Aorta (tissue), 5 donors: ENCODE measurements around the gene TRABD. TPM values are rescaled to one million over a fixed set of nuclear protein-coding genes. Genes with fewer than 3 reads are reported as not detected.
"Not testable (repeated sequence)": the region's sequence is repeated elsewhere in the genome, so short reads cannot be mapped to it uniquely, and the experiment has no call there.

Source experiments
- ATAC-seq: fragments of 200-7000 bp; cut with Tn5 transposase; one replicate; pipeline ENCODE4 v1.9.1; 2022; ENCODE audit warnings: moderate library complexity; ENCODE audit not compliant: low FRiP score
- DNase-seq, 2 donors: peaks; one replicate each; pipeline ENCODE4 v3.0.0-alpha.2; 2020
- H3K27ac ChIP-seq, 2 donors: one replicate each; pipeline ENCODE4 v1.5.1; 2013; ENCODE audit warnings: low read length in 2 of 2, mild to moderate bottlenecking in 2 of 2, moderate library complexity in 2 of 2, control low read depth in 1 of 2, inconsistent platforms in 1 of 2, low read depth in 1 of 2
- H3K27me3 ChIP-seq, 2 donors: one replicate each; pipeline ENCODE4 v1.6.1; 2013; ENCODE audit warnings: control low read depth in 1 of 2, low read length in 1 of 2, mild to moderate bottlenecking in 1 of 2, moderate library complexity in 1 of 2; ENCODE audit not compliant: insufficient read depth in 2 of 2, control insufficient read depth in 1 of 2
- H3K36me3 ChIP-seq, 2 donors: one replicate each; pipeline ENCODE4 v1.6.1; 2013; ENCODE audit warnings: control low read depth in 1 of 2, low read length in 1 of 2, mild to moderate bottlenecking in 1 of 2; ENCODE audit not compliant: insufficient read depth in 2 of 2, control insufficient read depth in 1 of 2
- H3K4me1 ChIP-seq, 2 donors: one replicate each; pipeline ENCODE4 v1.6.1; 2013; ENCODE audit warnings: low read length in 2 of 2, control low read depth in 1 of 2, mild to moderate bottlenecking in 1 of 2, moderate library complexity in 1 of 2; ENCODE audit not compliant: insufficient read depth in 2 of 2, control insufficient read depth in 1 of 2
- H3K4me3 ChIP-seq, 2 donors: one replicate each; pipeline ENCODE4 v1.5.1; 2013; ENCODE audit warnings: low read length in 2 of 2, control low read depth in 1 of 2, mild to moderate bottlenecking in 1 of 2
- H3K9me3 ChIP-seq: one replicate; pipeline ENCODE4 v1.6.1; 2013; ENCODE audit warnings: mild to moderate bottlenecking, low read length; ENCODE audit not compliant: control insufficient read depth
- WGBS, 2 donors: extraction: QIAGEN DNeasy Blood & Tissue Kit; methylation state at CpG; one replicate each; pipeline ENCODE4 v1.1.7; 2013; 5-methylcytosine and 5-hydroxymethylcytosine counted together
- intact Hi-C, 2 donors: fragments of 100-400 bp; cut with DNase I; formaldehyde crosslinking; loops; one replicate each; pipeline versions ENCODE4 v1.14.2 to v1.15.0; 2022
- polyA plus RNA-seq, 2 donors: library from polyadenylated mRNA; stranded (reverse); fragments of 200-250 nt; gene quantifications; one replicate each; pipeline ENCODE4 v1.2.3, GENCODE V29; 2013
- total RNA-seq, 2 donors: library from RNA; stranded (reverse); fragmentation: NEBNext Ultra II Directional; extraction: Animal tissue kit (Norgen Biotek cat#: 25700); gene quantifications; one replicate each; pipeline ENCODE4 v1.2.1, GENCODE V29; 2021
- donor health status: healthy with polysubstance abuse.
- donor health status: Bipolar disorder and iron deficiency.
- donor health status: DM: no; HTN: no; CAD: no.
- donor health status: DM: no; HTN: no; CAD: no.
- donor health status: DM: yes; HTN: yes; CAD: no.

TRABD gene
- total and polyA plus RNA-seq, 4 donors, result 13.5 to 53.2 (median 30.2) TPM

- no peaks in the 10 kb centered on the region for H3K36me3 ChIP-seq
- H3K4me1 ChIP-seq, result no peaks in the 10 kb centered on the region
- 99 to 100% methylated on average over 1 of the region's 1 CpG for WGBS, 2 donors
- no peak overlapping the region for H3K27ac ChIP-seq
- no peaks in the 10 kb centered on the region for H3K9me3 ChIP-seq
- no peak for ATAC-seq
- H3K27me3 ChIP-seq, result no peaks in the 10 kb centered on the region
- no peak overlapping the region for H3K4me3 ChIP-seq
- intact Hi-C loops, result loop anchor here in 1 of 2 donors (10.0 kb wide), 2 partner anchors 238 to 278 kb away; partner anchors contain the start of gene PIM3
- DNase-seq, result no peak
Measured at GRCh38 chr22:50203288-50203687, 17.6 kb downstream of the TRABD start.

- WGBS, 2 donors, result 94% methylated on average over 7 of the region's 7 CpGs
Measured at GRCh38 chr22:50204571-50204970, 18.9 kb downstream of the TRABD start.

DNA sequence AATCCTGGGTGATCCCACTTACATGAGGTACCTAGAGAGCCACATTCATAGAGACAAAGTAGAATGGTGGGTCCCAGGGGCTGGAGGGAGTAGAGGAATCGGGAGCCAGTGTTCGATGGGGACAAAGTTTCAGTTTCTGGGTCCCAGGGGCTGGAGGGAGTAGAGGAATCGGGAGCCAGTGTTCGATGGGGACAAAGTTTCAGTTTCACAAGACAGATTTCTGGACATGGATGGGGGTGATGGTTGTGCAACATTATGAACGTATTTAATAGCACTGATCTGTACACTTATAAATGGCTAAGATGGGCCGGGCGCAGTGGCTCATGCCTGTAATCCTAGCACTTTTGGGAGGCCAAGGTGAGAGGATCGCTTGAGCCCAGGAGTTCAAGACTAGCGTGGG is 19.3 kb downstream of the TRABD start:
- not testable (repeated sequence) for H3K27ac ChIP-seq, H3K4me1 ChIP-seq, DNase-seq, H3K9me3 ChIP-seq, H3K4me3 ChIP-seq, H3K36me3 ChIP-seq, H3K27me3 ChIP-seq, ATAC-seq
- intact Hi-C loops, result loop anchor here (5.0 to 10.0 kb wide), 4 partner anchors 53 to 280 kb away; partner anchors contain the start of gene PIM3 (in 1 of the 2)
- WGBS, 2 donors, result 91% methylated on average over 9 of the region's 9 CpGs

More at GRCh38 chr22:50204571-50204970, 18.9 kb downstream of the TRABD start:
- Histone ChIP-seq H3K36me3 (no peaks in the 10 kb centered on the region), H3K27ac (no peak overlapping the region), H3K27me3 (no peaks in the 10 kb centered on the region), H3K9me3 (no peaks in the 10 kb centered on the region), H3K4me3 (no peak overlapping the region), H3K4me1 (no peaks in the 10 kb centered on the region)
- intact Hi-C loops, result loop anchor here in 1 of 2 donors (10.0 kb wide), 2 partner anchors 240 to 280 kb away; partner anchors contain the start of gene PIM3
- DNase-seq (no peak), ATAC-seq (no peak)

DNA sequence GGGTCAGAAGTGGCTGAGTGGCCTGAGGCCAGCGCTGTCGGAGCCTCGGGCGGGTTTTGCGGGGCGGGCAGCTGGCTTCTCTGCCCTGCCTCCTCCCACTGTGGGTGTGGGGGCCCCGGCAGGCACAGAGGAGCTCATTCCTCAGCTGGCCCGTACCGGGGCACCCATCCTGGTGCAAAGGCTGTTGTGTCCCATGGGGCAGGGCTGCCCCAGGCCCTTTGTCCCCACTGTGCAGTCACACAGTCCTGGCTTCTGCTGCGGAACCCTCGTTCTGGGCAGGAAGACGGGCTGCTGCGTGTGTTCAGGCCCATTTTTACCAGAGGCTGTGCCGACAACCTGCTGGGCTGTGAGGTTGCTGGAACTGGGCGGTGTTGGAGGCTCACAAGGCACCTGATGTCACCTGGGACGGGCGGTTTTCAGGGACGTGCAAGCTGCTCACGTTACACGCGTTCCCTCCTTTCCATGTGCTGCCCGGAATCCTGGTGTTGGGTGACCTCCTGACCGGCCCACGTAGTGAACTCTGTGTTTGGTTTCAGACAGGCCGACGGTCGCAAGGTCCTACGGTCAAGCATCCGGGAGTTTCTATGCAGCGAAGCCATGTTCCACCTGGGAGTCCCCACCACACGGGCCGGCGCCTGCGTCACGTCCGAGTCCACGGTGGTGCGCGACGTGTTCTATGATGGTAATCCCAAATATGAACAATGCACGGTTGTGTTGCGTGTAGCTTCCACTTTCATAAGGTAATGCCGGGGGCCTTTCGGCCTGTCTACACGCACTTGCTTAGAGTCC is 20.3 kb downstream of the TRABD start:
- DNase-seq (no peak), ATAC-seq (no peak)
- no peaks in the 10 kb centered on the region for H3K9me3 ChIP-seq
- WGBS, 2 donors, result 91 to 93% methylated on average over 38 to 45 of the region's 45 CpGs
- intact Hi-C loops, result loop anchor here (5.0 to 10.0 kb wide), 4 partner anchors 54 to 281 kb away; partner anchors contain the start of gene PIM3 (in 1 of the 2)
- no peak overlapping the region for H3K27ac ChIP-seq
- no peak overlapping the region for H3K4me3 ChIP-seq
- no peaks in the 10 kb centered on the region for H3K36me3 ChIP-seq
- H3K4me1 ChIP-seq, result no peaks in the 10 kb centered on the region
- H3K27me3 ChIP-seq, result no peaks in the 10 kb centered on the region

- Histone ChIP-seq H3K27ac (no peak overlapping the region), H3K27me3 (no peaks in the 10 kb centered on the region), H3K4me1 (no peaks in the 10 kb centered on the region), H3K36me3 (peaks cover 0 to 2% of the 10 kb centered on the region in 2 donors), H3K9me3 (no peaks in the 10 kb centered on the region), H3K4me3 (no peak overlapping the region)
- 40 to 42% methylated on average over 10 of the region's 10 CpGs for WGBS, 2 donors
- DNase-seq (peak in 1 of 2 donors; percentile 66), ATAC-seq (no peak)
- intact Hi-C loops, result loop anchor here (5.0 to 10.0 kb wide), 4 partner anchors 54 to 282 kb away; partner anchors contain the start of gene PIM3 (in 1 of the 2)
Measured at GRCh38 chr22:50206599-50206998, 20.9 kb downstream of the TRABD start.

DNA sequence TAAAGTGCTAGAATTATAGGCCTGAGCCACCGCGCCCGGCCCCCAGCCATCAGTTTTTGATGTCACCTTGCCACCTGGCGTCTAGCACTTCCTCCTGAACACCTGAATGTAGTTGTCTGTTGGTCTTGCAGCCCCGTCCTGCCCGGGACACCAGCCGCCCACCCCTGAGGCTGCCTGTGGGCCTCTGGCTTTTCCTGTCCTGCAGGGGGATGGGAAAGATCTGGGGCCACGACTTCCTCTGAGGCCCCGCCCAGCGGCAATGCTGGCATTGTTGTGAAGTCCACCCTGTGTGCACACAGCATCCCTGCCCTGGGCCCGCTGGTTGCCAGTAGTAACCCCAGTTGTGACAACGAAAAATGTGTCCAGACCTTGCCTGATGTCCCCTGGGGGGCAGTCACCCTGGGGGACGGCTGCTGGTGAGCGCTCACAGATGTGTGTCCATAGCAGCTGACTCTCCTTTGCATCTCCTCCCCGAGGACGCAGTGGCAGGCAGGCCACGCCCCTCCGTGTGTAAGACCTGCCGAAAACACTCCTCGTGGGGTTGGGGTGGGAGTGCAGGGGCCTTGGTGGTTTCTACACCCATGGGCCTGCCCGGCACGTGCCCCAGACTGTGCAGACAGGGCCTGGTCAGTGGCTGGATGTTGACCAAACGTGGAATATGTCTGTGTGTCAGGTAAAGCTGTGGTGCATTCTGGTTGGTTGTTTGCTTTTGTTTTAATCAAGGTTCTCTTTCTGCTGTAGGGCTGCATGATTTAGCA is 21.8 kb downstream of the TRABD start:
- WGBS, 2 donors, result 73 to 79% methylated on average over 23 of the region's 23 CpGs
- H3K27me3 ChIP-seq, result no peaks in the 10 kb centered on the region
- peaks cover 0 to 5% of the 10 kb centered on the region in 2 donors for H3K36me3 ChIP-seq
- intact Hi-C loops, result loop anchor here (5.0 to 10.0 kb wide), 4 partner anchors 55 to 283 kb away; partner anchors contain the start of gene PIM3 (in 1 of the 2)
- no peaks in the 10 kb centered on the region for H3K9me3 ChIP-seq
- ATAC-seq, result no peak
- H3K4me1 ChIP-seq, result no peaks in the 10 kb centered on the region
- H3K27ac ChIP-seq, result no peak overlapping the region
- peak in 1 of 2 donors; percentile 45 for DNase-seq
- no peak overlapping the region for H3K4me3 ChIP-seq

DNA sequence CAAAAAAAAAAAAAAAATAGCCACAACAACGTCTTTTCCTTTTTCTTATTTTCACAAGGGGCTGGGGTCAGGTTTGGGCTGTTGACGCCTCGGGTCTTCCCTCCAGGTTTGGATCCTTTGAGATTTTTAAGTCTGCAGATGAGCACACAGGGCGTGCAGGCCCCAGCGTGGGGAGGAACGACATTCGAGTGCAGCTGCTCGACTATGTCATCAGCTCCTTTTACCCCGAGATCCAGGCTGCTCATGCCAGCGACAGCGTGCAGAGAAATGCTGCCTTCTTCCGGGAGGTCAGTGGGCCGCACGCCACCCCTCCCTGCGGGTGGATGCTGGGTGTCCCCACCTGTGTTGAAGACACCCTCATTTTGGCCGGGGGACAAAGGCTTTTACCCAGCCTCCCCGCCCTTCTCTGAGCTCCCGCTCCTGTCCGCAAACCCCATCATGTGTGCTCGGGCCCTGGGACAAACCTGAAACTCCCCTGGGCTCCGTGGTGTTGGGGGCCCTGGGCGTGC is 22.8 kb downstream of the TRABD start:
- H3K36me3 ChIP-seq, result peaks cover 0 to 5% of the 10 kb centered on the region in 2 donors
- peak in 1 of 2 donors; percentile 41 for DNase-seq
- 84 to 85% methylated on average over 21 to 22 of the region's 22 CpGs for WGBS, 2 donors
- no peak overlapping the region for H3K27ac ChIP-seq
- H3K4me1 ChIP-seq, result no peaks in the 10 kb centered on the region
- intact Hi-C loops, result loop anchor here (5.0 to 10.0 kb wide), 4 partner anchors 56 to 284 kb away; partner anchors contain the start of gene PIM3 (in 1 of the 2)
- H3K4me3 ChIP-seq, result no peak overlapping the region
- H3K9me3 ChIP-seq, result no peaks in the 10 kb centered on the region
- no peaks in the 10 kb centered on the region for H3K27me3 ChIP-seq
- no peak for ATAC-seq
